HEK293T (cell line): ENCODE data around the gene DBH.

Source experiments
- CTCF ChIA-PET: fragments of 350-600 bp; formaldehyde crosslinking; extraction: SDS; loops from one replicate; lab custom pipeline; 2021; ENCODE audit warnings: antibody characterized with exemption, inconsistent platforms; lab: Yijun Ruan, JAX
- POLR2A ChIA-PET: fragments of 350-600 bp; formaldehyde crosslinking; extraction: SDS; loops from one replicate; lab custom pipeline; 2020; ENCODE audit warnings: antibody characterized with exemption, inconsistent platforms; lab: Yijun Ruan, JAX
- DNase-seq: peaks from one replicate; pipeline ENCODE4 v3.0.0; 2012; ENCODE audit warnings: mixed read lengths; ENCODE audit errors: extremely low spot score
- ARNT ChIP-seq: fragments of 450-650 bp; IDR thresholded peaks from 2 replicates; pipeline ENCODE4 v1.6.1; 2017; ENCODE audit warnings: mild to moderate bottlenecking
- BHLHE40 ChIP-seq: fragments of 450-650 bp; IDR thresholded peaks from 2 replicates; pipeline ENCODE4 v1.6.1; 2016; ENCODE audit warnings: mild to moderate bottlenecking, moderate library complexity, borderline replicate concordance
- CTBP1 ChIP-seq: fragments of 450-650 bp; IDR thresholded peaks from 2 replicates; pipeline ENCODE4 v1.6.1; 2016; ENCODE audit warnings: borderline replicate concordance
- ELF4 ChIP-seq: fragments of 450-650 bp; IDR thresholded peaks from 2 replicates; pipeline ENCODE4 v1.6.1; 2017; ENCODE audit warnings: antibody characterized with exemption
- FOXA1 ChIP-seq: fragments of 450-650 bp; IDR thresholded peaks from 2 replicates; pipeline ENCODE4 v1.6.1; 2016; ENCODE audit warnings: mild to moderate bottlenecking
- FOXK2 ChIP-seq: fragments of 450-650 bp; IDR thresholded peaks from 2 replicates; pipeline ENCODE4 v1.6.1; 2016; ENCODE audit warnings: mild to moderate bottlenecking
- FOXM1 ChIP-seq: fragments of 450-650 bp; IDR thresholded peaks from 2 replicates; pipeline ENCODE4 v1.6.1; 2017; ENCODE audit warnings: mild to moderate bottlenecking, borderline replicate concordance
- HDGF ChIP-seq: fragments of 450-650 bp; IDR thresholded peaks from 2 replicates; pipeline ENCODE4 v1.6.1; 2017; ENCODE audit warnings: antibody characterized with exemption, borderline replicate concordance
- L3MBTL2 ChIP-seq: fragments of 450-650 bp; conservative IDR thresholded peaks from 2 replicates; pipeline ENCODE4 v1.6.1; 2016; ENCODE audit warnings: mild to moderate bottlenecking
- LEF1 ChIP-seq: fragments of 450-650 bp; IDR thresholded peaks from 2 replicates; pipeline ENCODE4 v1.6.1; 2017; ENCODE audit warnings: mild to moderate bottlenecking, borderline replicate concordance
- NFRKB ChIP-seq: fragments of 450-650 bp; IDR thresholded peaks from 2 replicates; pipeline ENCODE4 v1.6.1; 2016; ENCODE audit warnings: mild to moderate bottlenecking, moderate library complexity
- PKNOX1 ChIP-seq: fragments of 450-650 bp; IDR thresholded peaks from 2 replicates; pipeline ENCODE4 v1.6.1; 2016
- SP1 ChIP-seq: fragments of 450-650 bp; IDR thresholded peaks from 2 replicates; pipeline ENCODE4 v1.6.1; 2017
- SUZ12 ChIP-seq: fragments of 450-650 bp; IDR thresholded peaks from 2 replicates; pipeline ENCODE4 v1.6.1; 2016; ENCODE audit warnings: mild to moderate bottlenecking
- TARDBP ChIP-seq: fragments of 450-650 bp; IDR thresholded peaks from 2 replicates; pipeline ENCODE4 v1.6.1; 2016
- ZNF384 ChIP-seq: fragments of 450-650 bp; IDR thresholded peaks from 2 replicates; pipeline ENCODE4 v1.6.1; 2016

DBH gene

GRCh38 chr9:133613432-133613831, 22.7 kb upstream of the DBH start:
- POLR2A ChIA-PET = no interaction called here
- no peak for DNase-seq
- TF ChIP-seq HDGF = no peak
- TF ChIP-seq LEF1 = no peak
- no peak for TF ChIP-seq ARNT
- no peak for TF ChIP-seq FOXK2
- no peak for TF ChIP-seq FOXM1
- TF ChIP-seq PKNOX1 = no peak
- TF ChIP-seq SP1 = no peak
- TF ChIP-seq BHLHE40 = no peak
- no peak for TF ChIP-seq ZNF384
- no peak for TF ChIP-seq SUZ12
- TF ChIP-seq FOXA1 = no peak
- TF ChIP-seq CTBP1 = no peak
- no peak for TF ChIP-seq L3MBTL2
- CTCF ChIA-PET = no interaction called here

GRCh38 chr9:133614056-133614455, 22.1 kb upstream of the DBH start:
- ChIA-PET CTCF (no interaction called here), POLR2A (no interaction called here)
- no peak for TF ChIP-seq NFRKB
- no peak for TF ChIP-seq ARNT
- TF ChIP-seq FOXK2 = no peak
- TF ChIP-seq BHLHE40 = no peak
- TF ChIP-seq CTBP1 = no peak
- TF ChIP-seq ELF4 = no peak
- DNase-seq = no peak

GRCh38 chr9:133614678-133615077, 21.5 kb upstream of the DBH start:
- POLR2A ChIA-PET = no interaction called here
- TF ChIP-seq FOXM1 (no peak), PKNOX1 (no peak), ELF4 (no peak), SP1 (no peak), LEF1 (no peak), FOXK2 (no peak), HDGF (no peak), TARDBP (no peak), ARNT (no peak), NFRKB (no peak), BHLHE40 (no peak), ZNF384 (no peak), SUZ12 (no peak), CTBP1 (no peak)
- DNase-seq = no peak
- CTCF ChIA-PET = no interaction called here

- ChIA-PET CTCF (no interaction called here), POLR2A (no interaction called here)
- TF ChIP-seq FOXK2 = no peak
- TF ChIP-seq SP1 = no peak
- TF ChIP-seq BHLHE40 = no peak
- TF ChIP-seq SUZ12 = no peak
- no peak for TF ChIP-seq LEF1
- TF ChIP-seq NFRKB = no peak
- no peak for TF ChIP-seq HDGF
- no peak for TF ChIP-seq FOXA1
- TF ChIP-seq ARNT = no peak
- TF ChIP-seq ELF4 = no peak
- no peak for TF ChIP-seq FOXM1
- TF ChIP-seq ZNF384 = no peak
- DNase-seq = no peak
Observed at GRCh38 chr9:133615186-133615585, 21.0 kb upstream of the DBH start.

- POLR2A ChIA-PET = no interaction called here
- DNase-seq = no peak
- CTCF ChIA-PET = no interaction called here
- TF ChIP-seq CTBP1 (no peak), FOXK2 (no peak), ARNT (no peak), HDGF (no peak), FOXM1 (no peak), LEF1 (no peak), ZNF384 (no peak), PKNOX1 (no peak), TARDBP (no peak), ELF4 (no peak), L3MBTL2 (no peak), BHLHE40 (no peak), FOXA1 (no peak), NFRKB (no peak), SUZ12 (no peak), SP1 (no peak)
Observed at GRCh38 chr9:133615606-133616188, 20.5 kb upstream of the DBH start.

- ChIA-PET POLR2A (no interaction called here), CTCF (no interaction called here)
- DNase-seq = no peak
- TF ChIP-seq BHLHE40 = no peak
- no peak for TF ChIP-seq CTBP1
- no peak for TF ChIP-seq NFRKB
- TF ChIP-seq ARNT = no peak
- TF ChIP-seq FOXA1 = no peak
- TF ChIP-seq LEF1 = no peak
- TF ChIP-seq L3MBTL2 = no peak
- no peak for TF ChIP-seq ELF4
- TF ChIP-seq PKNOX1 = no peak
- TF ChIP-seq FOXK2 = no peak
- TF ChIP-seq SP1 = no peak
- TF ChIP-seq FOXM1 = no peak
- no peak for TF ChIP-seq HDGF
- no peak for TF ChIP-seq ZNF384
- no peak for TF ChIP-seq TARDBP
- no peak for TF ChIP-seq SUZ12
Observed at GRCh38 chr9:133616643-133617405, 19.3 kb upstream of the DBH start.
